Left forelimb (tissue), 1 donor: Measurements from ENCODE around the gene TOP3A.
A peak's percentile ranks its signal among the peaks of the same experiment; 100 is the strongest.
"Not testable (repeated sequence)": the region's sequence is repeated elsewhere in the genome, so short reads cannot be mapped to it uniquely, and the experiment has no call there.

Experiments
- DNase-seq: peaks from one replicate; pipeline ENCODE4 v3.0.0-alpha.2; 2018; ENCODE audit warnings: low spot score

Gene TOP3A, protein sequence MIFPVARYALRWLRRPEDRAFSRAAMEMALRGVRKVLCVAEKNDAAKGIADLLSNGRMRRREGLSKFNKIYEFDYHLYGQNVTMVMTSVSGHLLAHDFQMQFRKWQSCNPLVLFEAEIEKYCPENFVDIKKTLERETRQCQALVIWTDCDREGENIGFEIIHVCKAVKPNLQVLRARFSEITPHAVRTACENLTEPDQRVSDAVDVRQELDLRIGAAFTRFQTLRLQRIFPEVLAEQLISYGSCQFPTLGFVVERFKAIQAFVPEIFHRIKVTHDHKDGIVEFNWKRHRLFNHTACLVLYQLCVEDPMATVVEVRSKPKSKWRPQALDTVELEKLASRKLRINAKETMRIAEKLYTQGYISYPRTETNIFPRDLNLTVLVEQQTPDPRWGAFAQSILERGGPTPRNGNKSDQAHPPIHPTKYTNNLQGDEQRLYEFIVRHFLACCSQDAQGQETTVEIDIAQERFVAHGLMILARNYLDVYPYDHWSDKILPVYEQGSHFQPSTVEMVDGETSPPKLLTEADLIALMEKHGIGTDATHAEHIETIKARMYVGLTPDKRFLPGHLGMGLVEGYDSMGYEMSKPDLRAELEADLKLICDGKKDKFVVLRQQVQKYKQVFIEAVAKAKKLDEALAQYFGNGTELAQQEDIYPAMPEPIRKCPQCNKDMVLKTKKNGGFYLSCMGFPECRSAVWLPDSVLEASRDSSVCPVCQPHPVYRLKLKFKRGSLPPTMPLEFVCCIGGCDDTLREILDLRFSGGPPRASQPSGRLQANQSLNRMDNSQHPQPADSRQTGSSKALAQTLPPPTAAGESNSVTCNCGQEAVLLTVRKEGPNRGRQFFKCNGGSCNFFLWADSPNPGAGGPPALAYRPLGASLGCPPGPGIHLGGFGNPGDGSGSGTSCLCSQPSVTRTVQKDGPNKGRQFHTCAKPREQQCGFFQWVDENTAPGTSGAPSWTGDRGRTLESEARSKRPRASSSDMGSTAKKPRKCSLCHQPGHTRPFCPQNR

DNA sequence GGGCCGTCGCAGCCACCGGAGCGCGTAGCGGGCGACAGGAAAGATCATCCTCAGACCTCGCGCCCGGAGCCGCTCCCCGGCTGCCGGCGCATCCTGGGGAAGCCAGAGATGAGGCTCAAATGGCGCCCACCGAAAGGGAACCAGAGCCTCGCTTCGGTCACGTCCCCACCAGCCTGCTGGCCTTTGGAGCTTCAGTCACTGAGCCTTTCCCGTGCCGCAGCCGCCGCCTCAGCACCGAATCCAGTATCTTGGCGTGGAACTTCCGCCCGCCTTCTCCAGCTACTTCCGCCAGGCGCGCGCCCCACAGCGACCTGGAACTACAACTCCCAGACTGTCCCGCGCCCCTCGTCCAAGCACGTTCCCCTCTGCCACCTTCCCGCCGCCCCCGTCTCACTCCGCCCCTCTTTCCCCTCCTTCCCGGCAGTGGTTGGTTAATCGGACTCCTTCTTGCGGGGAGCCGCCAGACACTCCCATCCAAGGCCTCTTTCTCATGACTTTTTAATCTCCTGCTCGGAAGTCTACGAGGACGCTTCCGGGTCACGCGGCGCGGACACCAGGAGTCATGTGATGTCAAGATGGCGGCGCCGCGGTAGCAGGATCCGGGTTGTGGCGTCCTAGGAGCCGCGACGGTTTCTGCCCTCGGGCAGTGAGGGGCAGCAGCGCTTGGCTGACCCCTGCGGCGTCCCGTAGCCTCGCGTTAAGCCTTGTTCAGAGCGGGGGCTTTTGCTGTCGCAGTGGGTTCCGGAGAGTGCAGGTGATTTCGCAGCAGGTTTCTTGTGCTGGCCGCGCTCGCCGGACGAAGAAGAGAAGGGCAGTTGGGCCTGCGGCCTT lies at the start of gene TOP3A, which contains the start of gene SMCR8:
Gene TOP3A, minus strand, starts transcription at position 264 of the 831 bp plus-strand sequence. Its CDS starts 216 bp downstream, at position 48.
Gene SMCR8, plus strand, starts transcription at position 563 of the 831 bp plus-strand sequence. CDS start 497 bp downstream, outside the sequence.
- peak; percentile 100 for DNase-seq

DNA sequence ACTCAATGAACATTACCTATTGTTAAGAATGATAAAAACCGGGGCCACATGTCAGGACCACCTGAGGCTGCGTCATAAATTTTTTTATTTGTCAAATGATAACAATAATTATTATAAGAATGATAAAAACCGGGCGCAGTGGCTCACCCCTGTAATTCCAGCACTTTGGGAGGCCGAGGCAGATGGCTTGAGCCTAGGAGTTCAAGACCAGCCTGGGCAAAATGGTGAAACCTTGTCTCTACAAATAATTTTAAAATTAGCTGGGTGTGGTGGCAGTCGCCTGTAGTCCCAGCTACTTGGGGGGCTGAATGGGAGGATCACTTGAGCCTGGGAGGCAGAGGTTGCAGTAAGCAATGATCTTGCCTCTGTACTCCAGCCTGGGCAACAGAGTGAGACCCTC lies 49.4 kb upstream of the TOP3A start:
- DNase-seq: no peak

DNA sequence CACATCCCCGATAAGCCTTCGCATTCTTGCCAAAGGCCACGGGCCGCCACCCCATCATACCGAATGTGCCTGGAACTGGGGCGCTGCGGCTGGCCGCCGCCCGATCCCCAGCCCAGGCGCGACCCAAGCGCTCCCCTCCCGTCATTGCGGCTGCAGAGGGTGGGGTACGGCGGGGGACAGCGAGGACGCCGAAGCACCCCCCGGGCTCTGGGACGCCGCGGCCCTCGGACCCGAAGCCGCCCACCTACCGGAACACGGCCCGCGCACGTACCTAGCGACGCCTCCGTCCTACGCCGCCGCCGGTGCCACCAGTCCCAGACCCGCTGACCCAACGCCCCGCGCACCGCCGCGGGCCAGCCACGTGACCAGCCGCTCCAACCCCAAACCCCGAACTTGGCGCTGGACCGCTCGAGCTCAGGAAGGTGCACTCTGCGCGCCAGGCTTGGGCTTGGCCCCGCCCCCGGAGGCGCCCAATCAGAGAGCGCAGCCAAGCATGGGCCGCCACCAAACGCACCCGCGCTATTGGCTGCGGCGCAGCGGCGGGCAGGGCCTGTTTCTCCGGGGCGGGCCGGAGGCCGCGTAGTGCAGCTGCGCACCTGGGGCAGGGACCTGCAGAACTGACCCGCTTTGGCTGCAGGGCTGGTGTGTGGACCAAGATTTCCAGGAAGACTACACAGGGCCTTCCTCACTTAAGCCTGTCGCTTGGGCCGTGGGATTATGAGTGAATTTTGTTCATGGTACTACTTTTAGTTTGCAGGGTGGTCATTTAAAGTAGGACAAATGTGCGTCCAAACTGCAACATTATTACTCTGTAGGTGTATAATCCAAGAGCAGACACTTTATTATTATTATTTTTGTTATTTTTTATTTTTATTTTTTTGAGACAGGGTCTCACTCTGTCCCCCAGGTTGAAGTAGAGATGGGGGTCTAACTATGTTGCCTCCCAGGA lies 48.6 kb upstream of the TOP3A start, which contains the start of gene SHMT1:
Gene SHMT1, minus strand, starts transcription at position 450 of the 949 bp plus-strand sequence. CDS start 7,569 bp downstream, outside the sequence.
- DNase-seq: peak; percentile 93

DNA sequence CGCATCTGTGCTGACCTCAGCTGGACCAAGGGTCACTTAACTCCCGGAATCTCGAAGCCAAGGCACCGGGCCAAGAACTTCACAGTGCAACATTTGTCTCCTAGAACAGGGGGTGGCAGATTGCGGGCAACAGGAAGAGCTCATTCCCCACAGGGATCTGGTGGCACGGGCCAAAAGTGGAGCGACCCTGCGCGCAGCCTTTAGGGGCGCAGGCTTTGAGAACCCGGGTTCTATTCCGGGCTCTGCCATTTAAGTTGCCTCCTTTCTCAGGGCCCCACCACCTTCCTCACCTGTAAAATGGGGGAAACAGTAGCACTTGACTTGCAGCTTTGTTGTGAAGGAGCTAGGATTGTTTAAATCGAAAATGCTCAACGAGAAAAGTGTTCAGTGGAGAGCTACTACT lies 47.9 kb upstream of the TOP3A start:
- no peak for DNase-seq

DNA sequence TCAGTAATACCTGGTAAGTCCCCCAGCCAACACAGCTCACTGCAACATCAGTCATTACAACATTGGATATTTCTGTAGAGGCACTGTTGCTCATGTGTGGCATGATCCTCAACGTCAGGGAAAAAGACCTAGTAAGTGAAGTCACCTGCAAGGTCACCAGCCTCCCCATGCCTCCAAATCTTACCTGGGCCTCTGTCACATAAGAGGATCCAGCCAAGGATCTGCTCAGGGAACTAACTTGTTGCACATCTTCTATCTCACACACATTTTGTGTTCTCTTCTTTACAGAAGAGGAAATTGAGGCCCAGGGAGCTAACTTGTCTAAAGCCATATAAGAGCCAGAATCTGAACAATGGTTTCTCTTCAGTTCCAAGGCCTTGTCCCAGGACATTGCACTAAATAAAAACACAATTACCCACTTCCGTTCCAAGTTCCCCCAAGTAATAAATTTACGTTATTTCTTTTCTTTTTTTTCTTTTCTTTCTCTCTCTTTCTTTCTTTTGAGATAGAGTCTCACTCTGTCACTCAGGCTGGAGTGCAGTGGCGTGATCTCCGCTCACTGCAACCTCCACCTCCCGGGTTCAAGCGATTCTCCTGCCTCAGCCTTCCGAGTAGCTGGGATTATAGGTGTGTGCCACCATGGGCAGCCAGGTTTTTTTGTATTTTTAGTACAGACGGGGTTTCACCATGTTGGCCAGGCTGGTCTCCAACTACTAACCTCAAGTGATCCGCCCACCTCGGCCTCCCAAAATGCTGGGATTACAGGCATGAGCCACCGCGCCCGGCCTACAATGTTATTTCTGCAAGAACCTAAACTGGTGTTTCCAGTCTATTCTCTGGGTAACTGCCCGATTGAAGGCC lies 47.3 kb upstream of the TOP3A start:
- no peak for DNase-seq

DNA sequence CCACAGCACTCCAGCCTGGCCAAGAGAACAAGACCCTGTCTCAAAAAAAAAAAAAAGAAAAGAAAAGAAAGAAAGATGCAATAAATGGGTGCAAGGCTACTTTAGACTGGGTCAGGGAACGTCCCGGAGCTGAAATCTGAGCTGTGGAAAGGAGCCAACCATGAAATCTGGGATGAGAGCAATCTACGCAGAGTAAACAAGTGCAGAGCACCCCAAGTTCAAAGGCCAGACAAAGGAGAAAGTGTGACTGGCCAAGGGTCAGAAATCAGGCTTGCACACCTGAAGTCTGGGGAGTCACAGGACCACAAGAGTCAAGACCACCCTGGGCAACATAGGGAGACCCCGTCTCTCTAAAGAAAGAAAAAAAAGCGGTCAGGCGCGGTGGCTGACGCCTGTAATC lies 45.7 kb upstream of the TOP3A start:
- DNase-seq: no peak

DNA sequence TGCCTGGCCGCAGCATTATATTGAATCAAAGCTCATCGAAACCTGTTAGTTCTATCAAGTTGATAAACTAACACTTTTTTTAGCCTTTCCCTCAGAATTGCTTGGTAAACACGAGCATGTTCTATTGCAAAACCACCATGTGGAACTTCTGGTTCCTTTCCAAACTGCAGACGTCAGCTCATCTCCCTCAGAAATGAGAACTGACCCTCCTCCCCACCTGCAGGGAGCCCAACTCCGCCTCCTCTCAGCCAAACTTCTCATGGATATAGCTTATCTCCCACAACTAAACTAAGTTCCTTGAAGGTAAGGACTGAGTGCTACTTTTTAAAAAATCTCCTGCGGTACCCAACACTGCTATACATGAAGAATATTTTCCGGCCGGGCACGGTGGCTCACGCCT lies 41.8 kb upstream of the TOP3A start:
- DNase-seq: no peak

DNA sequence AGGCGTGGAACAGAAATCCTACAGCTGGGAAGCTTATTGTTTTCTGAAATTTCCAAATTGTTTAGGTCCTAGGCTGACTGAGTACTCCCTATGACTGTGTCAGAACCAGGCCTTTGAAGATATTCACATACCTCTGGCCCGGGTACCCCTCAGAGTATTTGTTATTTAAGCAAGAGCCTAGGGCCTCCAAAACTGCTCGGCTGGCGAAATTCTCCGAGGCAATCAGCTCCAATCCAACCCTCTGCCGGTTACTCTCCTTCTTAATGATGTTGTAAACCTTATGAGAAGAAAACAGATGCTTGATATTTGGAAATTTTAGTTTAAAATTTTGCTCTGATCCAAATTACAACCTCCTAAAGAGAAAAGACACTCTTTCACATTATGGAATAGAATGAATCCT lies 38.7 kb upstream of the TOP3A start:
- no peak for DNase-seq

DNA sequence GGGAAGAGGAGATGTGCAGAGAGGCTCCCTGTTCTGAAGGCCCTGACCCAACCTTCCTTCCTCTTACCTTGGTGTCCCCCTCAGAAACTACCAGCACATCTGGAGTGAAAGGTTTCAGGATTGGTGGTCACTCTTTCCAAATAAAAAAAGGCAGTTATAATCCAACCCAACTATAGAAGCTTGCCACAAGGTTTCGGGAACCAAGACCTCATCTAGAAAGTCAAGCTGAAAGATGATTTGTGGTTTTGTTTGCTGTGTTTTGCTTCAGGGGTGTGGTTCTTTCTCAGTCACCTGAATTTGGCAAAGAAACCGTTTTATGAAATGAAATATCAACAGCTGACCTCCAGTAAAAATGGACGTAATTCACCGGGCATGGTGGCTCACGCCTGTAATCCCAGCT lies 29.2 kb upstream of the TOP3A start:
- DNase-seq: no peak

DNA sequence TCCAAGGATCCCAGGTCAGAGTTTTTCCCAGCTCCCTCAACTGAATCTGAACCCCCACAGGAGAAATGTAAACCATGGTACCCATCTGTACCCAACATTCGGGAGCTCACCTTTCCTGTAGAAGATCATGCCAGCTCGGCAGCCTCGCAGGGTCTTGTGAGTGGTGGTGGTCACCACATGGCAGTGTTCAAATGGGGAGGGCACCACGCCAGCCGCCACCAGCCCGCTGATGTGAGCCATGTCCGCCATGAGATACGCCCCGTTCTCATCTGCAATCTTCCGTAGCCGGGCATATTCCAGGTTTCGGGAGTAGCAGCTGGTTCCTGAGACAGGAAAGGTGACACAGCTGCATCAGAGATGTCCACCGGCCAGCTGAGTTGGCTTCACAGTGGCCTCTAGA lies 25.1 kb upstream of the TOP3A start:
- DNase-seq: no peak

DNA sequence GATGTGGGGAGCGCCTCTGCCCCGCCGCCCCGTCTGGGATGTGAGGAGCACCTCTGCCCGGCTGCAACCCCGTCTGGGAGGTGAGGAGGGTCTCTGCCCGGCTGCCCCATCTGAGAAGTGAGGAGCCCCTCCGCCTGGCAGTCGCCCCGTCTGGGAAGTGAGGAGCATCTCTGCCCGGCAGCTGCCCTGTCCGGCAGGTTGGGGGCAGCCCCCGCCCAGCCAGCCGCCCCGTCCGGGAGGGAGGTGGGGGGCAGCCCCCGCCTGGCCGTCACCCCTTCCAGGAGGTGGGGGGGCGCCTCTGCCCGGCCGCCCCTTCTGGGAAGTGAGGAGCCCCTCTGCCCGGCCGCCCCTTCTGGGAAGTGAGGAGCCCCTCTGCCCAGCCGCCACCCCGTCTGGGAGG lies 23.4 kb upstream of the TOP3A start:
- DNase-seq: not testable (repeated sequence)

DNA sequence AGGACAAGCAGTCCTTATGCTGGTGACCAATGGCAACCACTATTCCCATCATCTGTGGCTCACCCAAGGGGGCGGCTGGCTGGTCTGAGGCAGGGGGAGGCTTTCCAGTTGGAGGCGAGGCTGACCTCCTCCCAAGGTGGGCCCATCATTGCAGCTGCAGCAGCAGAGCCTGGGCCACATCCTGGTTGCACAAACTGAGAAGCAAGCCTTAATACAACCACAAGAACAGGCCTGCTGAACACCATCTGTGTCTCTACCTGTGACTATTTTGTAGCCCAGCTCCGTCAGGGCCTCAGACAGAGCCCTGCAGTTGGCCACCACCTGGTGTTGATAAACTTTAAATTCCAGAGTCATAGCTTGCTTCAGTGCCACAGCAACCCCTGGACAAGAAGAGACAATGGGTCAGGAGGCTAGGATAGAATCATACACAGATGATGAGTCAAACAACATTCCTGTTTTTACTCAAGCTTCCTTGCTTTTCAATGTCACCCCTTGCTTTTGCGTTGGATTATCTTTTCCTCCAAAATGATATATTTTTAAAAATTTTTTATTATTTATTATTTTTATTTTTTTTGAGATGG lies 18.2 kb upstream of the TOP3A start:
- no peak for DNase-seq

DNA sequence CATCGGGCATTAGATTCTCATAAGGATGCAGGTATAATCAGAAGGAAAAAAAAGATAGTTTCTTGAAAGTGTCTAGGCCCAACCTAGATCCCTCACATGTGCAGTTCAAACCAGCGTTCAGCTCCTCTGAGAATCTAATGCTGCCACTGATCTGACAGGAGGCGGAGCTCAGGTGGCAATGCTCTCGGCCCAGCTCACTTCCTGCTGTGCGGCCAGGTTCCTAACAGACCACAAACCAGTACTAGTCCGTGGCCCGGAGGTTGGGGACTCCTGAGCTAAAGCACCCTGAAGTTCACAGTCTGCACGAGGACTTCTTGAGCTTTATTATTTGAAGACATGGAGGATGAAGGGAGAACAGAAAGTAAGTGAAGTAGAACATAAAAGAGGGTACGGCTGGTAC lies 17.1 kb upstream of the TOP3A start:
- DNase-seq: no peak

DNA sequence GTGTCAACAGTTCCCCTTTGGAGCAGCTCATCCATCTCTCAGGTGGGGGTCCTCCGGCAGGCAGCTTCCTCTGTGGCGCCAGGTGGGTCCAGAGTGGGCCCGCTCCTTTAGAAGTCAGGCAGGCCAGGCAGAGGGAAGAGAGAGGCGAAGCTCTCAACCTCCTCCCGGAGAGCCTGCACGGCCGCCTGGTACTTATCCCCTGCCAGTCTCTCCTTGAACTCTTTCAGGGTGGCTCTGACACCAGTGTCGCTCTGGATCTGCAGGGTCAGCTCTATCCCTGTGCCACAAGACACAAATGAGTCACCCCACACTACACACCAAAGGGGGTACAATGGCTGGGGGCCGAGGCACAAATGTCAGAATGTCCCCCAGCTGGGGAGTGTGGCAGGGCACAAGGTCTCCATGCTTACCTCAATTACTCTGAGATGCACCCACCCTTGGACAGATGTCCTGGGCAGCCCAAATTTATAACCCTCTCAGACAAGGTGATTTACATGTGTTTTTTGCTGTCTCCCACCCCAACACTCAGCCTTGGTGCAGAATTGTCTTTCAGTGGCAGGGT lies 13.9 kb upstream of the TOP3A start:
- no peak for DNase-seq

DNA sequence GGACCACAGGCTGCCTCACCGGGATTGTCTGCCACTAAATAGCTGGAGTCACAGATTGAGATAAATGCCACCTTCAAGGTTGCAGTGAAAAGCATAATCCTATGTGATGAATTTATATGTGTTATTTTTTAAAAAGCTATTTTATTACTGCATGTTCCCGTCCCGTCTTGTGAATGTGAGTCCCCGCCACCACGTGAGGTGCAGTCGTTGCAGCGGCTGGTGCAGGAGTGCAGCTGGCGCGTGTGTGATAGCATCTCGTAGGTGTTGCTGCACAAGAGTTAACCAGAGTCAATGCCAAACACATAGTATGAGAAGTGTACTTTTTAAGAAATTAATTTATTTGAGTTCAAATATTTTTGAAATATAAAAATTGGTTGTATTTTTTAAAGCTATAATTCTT lies 12.8 kb upstream of the TOP3A start:
- DNase-seq: no peak

DNA sequence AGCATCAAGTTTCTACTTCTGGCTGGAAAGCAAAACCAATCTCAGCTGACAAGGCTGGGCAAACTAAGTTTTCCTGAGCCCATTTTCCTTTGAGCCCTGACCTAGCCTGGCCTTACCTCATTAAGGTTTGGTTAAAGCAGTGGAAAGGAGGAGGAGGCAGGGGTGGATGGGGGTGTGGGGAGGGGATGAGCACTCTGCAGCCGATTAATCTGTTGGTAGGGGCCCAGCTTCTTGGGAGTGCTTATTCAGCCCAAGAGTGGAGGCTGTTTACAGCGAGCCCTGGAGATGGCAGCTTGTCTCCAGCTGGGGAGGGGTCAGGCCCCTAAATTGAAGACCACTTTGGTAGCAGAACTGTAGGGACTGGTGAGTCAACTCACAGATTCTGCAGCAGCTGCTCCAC lies 12.3 kb upstream of the TOP3A start:
- DNase-seq: no peak

DNA sequence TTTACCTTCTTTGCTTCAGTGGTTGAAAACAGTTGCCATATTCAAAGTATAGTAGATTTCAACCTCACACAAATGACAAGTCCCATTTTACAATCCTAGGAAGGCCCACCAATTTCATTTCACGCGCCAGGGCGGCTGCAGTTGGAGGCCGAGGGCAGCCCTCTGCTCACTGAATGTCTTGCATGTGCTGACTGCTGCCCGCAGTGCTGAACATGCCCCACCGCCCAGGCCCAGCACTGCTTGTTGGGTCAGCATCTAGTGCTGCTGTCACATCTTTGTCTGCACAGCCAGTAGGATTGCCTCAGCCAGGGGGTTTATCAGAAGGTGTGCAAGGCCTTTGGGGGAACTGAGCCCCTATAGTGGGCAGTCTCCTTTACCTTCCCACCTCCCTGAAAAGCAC lies 11.8 kb upstream of the TOP3A start:
- DNase-seq: no peak

DNA sequence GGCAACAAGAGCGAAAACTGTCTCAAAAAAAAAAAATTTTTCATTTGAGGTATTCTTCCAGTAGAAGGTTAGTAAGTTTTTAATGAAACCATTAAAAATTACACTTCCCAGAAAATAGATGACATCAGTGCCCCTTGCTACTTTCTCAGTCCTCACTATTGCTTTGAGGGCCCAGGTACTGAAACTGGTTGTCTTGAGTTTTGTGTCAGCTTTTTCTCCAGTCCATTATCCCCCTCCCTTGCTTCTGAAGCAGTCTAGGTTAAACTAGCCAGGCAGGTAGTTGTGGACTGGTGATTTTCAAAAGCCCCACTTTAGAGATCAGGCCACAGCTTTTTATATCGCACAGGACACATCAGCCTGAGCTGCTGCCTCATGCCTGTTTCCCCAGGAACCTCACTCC lies 11.2 kb upstream of the TOP3A start:
- no peak for DNase-seq
